ENCODE results near the gene PRSS53.

- no peak for TF ChIP-seq CTCF (IDR thresholded peaks at IDR 0.05; ENCODE audit: low read depth, low read length)
- no peak for TF ChIP-seq EZH2phosphoT487 (IDR thresholded peaks at IDR 0.05; ENCODE audit: low read depth)
Observed at GRCh38 chr16:31133046-31133501, 44.3 kb upstream of the PRSS53 start.
